ENCODE data around the gene MAPK1. TPM values are rescaled to one million over a fixed set of nuclear protein-coding genes. Genes with fewer than 3 reads are reported as not detected.
"Not testable (repeated sequence)": the region's sequence is repeated elsewhere in the genome, so short reads cannot be mapped to it uniquely, and the experiment has no call there.

The MAPK1 gene
- polyA plus RNA-seq, 3 donors from 2014 or later, result 151 to 168 (median 162) TPM

DNA sequence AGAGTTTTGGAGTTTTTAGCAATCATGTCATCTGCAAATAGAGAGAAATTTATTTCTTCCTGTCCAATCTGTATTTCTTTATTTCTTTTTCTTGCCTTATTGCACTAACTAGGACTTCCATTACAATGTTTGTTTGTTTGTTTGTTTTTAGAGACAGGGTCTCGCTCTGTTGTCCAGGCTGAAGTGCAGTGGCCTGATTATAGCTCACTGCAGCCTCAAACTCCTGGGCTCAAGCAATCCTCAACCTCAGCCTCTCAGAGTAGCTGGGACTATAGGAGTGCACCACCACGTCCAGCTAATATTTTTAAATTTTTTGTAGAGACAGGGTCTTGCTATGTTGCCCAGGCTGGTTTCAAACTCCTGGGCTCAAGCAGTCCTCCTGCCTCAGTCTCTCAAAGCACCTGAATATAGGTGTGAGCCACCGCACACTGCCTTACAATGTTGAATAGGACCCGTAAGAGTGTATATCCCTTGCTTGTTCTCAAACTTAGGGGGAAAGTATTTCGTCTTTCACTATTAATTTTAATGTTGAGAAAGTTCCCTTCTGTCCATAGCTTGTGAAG, 29.6 kb upstream of the MAPK1 start:
- peaks cover 0 to 4% (median 2%) of the 10 kb centered on the region in 3 donors for H3K27me3 Mint-ChIP-seq (ENCODE audit: low read depth in 3 of 3)
- H3K27ac Mint-ChIP-seq, result no peak overlapping the region
- DNase-seq, result no peak
- no peaks in the 10 kb centered on the region for H3K9me3 Mint-ChIP-seq
- H3K36me3 Mint-ChIP-seq, result no peaks in the 10 kb centered on the region
- no peaks in the 10 kb centered on the region for H3K4me1 Mint-ChIP-seq
- H3K4me3 Mint-ChIP-seq, result no peak overlapping the region

DNA sequence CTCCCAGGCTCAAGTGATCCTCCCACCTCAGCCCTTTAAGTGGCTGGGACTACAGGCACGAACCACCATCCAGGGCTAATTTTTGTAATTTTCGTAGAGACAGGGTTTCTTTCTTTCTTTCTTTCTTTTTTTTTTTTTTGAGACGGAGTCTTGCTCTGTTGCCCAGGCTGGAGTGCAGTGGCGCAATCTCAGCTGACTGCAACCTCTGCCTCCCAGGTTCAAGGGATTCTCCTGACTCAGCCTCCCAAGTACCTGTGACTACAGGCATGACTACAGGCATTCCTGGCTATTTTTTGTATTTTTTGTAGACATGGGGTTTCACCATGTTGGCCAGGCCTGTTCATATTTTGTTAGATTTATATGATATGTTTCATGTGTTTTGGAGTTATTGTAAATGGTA, 28.8 kb upstream of the MAPK1 start:
- H3K9me3 Mint-ChIP-seq; H3K27me3 Mint-ChIP-seq (ENCODE audit: low read depth in 3 of 3); DNase-seq; H3K36me3 Mint-ChIP-seq; H3K27ac Mint-ChIP-seq; H3K4me1 Mint-ChIP-seq; H3K4me3 Mint-ChIP-seq: not testable (repeated sequence)

DNA sequence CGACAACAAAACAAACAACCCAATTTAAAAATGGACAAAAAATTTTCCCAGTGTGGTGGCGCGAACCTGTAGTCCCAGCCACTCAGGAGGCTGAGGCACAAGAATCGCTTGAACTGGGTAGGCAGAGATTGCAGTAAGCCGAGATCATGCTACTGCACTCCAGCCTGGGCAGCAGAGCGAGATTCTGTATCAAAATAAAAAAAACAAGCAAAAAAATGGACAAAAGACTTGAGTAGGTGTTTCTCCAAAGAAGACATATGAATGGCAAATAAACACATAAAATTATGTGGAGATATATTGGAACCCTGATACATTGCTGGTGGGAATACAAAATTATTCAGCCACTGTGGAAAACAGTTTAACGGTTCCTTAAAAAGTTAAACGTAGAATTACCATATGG, 27.4 kb upstream of the MAPK1 start:
- Mint-ChIP-seq H3K4me1 (no peaks in the 10 kb centered on the region), H3K4me3 (no peak overlapping the region), H3K9me3 (no peaks in the 10 kb centered on the region), H3K36me3 (no peaks in the 10 kb centered on the region), H3K27ac (no peak overlapping the region), H3K27me3 (ENCODE audit: low read depth in 3 of 3) (peaks cover 0 to 2% (median 0%) of the 10 kb centered on the region in 3 donors)
- no peak for DNase-seq

DNA sequence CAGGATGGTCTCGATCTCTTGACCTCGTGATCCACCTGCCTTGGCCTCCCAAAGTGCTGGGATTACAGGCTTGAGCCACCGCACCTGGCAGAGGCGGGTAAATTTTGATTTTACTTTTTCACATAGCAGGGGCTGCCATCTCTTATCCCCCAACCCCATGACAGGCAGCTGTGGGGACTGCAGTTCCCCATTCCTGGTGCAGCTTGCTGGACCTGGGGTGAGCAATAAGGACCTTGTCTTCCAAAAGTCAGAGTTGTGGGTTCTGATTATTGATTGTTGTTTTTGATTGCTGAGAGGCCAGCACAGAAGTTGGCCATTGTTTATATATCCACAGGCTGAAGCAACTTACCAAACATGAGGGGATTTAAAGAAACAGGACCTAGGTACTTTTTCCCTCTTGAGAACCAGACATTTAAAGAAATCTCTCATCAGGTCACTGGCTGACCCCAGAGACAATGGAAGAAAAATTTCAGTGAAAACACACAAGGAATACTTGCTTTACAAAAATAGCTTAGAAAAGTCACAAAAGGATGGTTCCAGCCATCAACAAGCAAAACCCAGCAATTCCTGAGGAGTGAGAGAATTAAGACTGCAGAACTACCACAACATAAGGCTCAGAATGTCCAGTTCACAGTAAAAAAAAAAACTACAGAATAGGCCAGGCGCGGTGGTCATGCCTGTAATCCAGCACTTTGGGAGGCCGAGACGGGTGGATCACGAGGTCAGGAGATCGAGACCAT, 22.0 kb upstream of the MAPK1 start:
- Mint-ChIP-seq H3K9me3 (no peaks in the 10 kb centered on the region), H3K4me1 (no peaks in the 10 kb centered on the region), H3K27ac (peak overlapping the region in 1 of 6 donors; percentile 19), H3K36me3 (no peaks in the 10 kb centered on the region), H3K27me3 (ENCODE audit: low read depth in 3 of 3) (peaks cover 0 to 2% (median 0%) of the 10 kb centered on the region in 3 donors), H3K4me3 (no peak overlapping the region)
- DNase-seq, result no peak

DNA sequence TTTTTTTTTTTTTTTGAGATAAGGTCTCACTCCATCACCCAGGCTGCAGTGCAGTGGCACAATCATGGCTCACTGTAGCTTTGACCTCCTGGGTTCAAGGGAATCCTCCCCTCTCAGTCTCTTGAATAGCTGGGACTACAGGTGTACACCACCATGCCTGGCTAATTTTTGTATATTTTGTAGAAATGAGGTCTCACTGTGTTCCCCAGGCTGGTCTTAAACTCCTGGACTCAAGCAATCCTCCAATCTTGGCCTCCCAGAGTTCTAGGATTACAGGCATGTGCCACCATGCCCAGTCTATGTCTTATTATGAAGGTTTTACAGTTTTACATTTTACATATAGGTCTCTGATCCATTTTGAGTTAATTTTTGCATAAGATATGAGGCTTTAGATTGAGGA, 20.4 kb upstream of the MAPK1 start:
- no peaks in the 10 kb centered on the region for H3K36me3 Mint-ChIP-seq
- H3K9me3 Mint-ChIP-seq, result no peaks in the 10 kb centered on the region
- no peak for DNase-seq
- H3K4me3 Mint-ChIP-seq, result no peak overlapping the region
- no peaks in the 10 kb centered on the region for H3K4me1 Mint-ChIP-seq
- no peak overlapping the region for H3K27ac Mint-ChIP-seq
- H3K27me3 Mint-ChIP-seq (ENCODE audit: low read depth in 3 of 3), result peaks cover 0 to 2% (median 0%) of the 10 kb centered on the region in 3 donors

DNA sequence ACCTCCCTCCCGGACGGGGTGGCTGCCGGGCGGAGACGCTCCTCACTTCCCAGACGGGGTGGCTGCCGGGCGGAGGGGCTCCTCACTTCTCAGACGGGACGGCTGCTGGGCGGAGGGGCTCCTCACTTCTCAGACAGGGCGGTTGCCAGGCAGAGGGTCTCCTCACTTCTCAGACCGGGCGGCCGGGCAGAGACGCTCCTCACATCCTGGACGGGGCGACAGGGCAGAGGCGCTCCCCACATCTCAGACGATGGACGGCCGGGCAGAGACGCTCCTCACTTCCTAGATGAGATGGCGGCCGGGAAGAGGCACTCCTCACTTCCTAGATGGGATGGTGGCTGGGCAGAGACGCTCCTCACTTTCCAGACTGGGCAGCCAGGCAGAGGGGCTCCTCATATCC, 16.5 kb upstream of the MAPK1 start:
- H3K27me3 Mint-ChIP-seq (ENCODE audit: low read depth in 3 of 3); H3K9me3 Mint-ChIP-seq; H3K36me3 Mint-ChIP-seq; DNase-seq; H3K27ac Mint-ChIP-seq; H3K4me1 Mint-ChIP-seq; H3K4me3 Mint-ChIP-seq: not testable (repeated sequence)

DNA sequence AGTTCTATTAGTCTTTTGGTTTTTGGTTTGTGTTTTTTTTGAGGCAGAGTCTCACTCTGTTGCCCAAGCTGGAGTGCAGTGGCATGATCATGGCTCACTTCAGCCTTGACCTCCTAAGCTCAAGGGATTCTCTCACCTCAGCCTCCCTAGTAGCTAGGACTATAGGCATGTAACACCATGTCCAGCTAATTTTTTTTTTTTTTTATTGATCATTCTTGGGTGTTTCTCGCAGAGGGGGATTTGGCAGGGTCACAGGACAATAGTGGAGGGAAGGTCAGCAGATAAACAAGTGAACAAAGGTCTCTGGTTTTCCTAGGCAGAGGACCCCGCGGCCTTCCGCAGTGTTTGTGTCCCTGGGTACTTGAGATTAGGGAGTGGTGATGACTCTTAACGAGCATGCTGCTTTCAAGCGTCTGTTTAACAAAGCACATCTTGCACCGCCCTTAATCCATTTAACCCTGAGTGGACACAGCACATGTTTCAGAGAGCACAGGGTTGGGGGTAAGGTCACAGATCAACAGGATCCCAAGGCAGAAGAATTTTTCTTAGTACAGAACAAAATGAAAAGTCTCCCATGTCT, 15.4 kb upstream of the MAPK1 start:
- H3K27ac Mint-ChIP-seq; H3K36me3 Mint-ChIP-seq; H3K27me3 Mint-ChIP-seq (ENCODE audit: low read depth in 3 of 3); DNase-seq; H3K9me3 Mint-ChIP-seq; H3K4me1 Mint-ChIP-seq; H3K4me3 Mint-ChIP-seq: not testable (repeated sequence)

DNA sequence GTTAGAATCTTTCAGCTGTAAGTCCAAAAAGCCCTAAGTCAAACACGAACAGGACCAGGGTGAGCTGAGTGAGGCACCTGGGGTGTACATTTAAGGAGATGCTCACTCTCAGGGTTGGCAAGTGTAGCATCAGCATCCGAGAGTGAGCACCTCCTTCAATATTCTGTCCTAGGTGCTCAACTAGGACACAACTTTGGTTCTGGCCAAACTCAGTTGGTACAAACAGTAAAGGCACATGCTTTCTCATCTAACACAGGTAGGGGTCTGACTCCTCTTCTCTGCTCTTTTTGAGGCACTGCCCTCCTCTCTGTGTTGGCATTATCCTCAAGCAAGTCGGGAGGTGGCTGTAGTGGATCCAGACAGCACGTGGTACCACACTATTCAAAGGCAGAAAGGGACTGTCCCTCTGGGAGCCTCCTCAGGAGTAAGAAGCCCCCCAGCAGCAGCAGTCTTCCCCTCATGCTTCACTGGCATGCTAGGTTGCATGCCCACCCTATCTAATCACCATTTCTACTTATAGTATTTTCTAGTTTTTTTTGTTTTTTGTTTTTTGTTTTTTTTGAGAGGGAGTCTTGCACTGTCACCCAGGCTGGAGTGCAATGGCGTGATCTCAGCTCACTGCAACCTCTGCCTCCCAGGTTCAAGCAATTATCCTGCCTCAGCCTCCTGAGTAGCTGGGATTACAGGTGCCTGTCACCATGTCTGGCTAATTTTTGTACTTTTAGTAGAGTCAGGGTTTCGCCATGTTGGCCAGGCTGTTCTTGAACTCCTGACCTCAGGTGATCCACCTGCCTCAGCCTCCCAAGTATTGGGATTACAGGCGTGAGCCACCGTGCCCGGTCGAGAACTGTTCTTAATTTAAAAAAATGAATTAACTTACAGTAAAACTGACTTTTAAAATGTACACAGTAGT, 14.7 kb upstream of the MAPK1 start:
- Mint-ChIP-seq H3K27me3 (ENCODE audit: low read depth in 3 of 3) (peaks cover 2 to 3% (median 2%) of the 10 kb centered on the region in 3 donors), H3K9me3 (peaks cover 0 to 1% (median 0%) of the 10 kb centered on the region in 6 donors), H3K36me3 (no peaks in the 10 kb centered on the region), H3K27ac (no peak overlapping the region), H3K4me3 (no peak overlapping the region), H3K4me1 (peaks cover 0 to under 1% of the 10 kb centered on the region in 2 donors)
- DNase-seq, result no peak

DNA sequence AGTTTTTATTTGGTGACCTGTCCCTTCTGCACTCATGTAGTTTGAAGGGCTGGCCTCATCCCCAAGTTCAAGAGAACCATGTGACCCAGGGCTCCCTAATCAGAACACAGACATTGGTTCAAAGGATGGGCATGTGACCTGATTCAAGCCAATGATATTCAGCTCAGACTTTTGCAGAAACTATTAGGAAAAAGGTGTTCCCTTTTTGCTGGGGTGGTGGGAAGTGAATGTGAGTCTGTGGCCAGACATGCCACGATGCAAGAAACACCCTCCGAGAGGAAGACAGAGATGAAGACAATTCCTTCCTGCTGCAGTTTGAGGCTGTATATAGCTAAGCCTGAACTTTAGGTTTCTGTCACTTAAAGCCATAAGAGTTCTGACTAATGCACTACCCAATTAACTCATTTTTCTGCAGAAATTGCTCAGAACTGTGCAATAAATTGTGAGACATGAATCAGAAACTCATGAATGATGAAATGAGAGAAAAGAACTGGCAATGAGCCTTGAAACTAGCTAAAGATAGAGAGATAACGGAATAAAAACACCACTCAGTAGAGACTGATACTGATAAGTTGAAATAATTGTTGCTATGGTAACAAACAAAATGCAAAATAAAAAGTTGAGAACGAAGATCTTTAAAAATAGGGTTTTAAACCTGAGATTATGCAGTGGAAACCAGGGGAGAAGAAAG, 9.2 kb upstream of the MAPK1 start:
- no peak overlapping the region for H3K27ac Mint-ChIP-seq
- H3K36me3 Mint-ChIP-seq, result peaks cover 0 to 5% (median 0%) of the 10 kb centered on the region in 3 donors
- no peak overlapping the region for H3K4me3 Mint-ChIP-seq
- peaks cover 1 to 2% (median 2%) of the 10 kb centered on the region in 3 donors for H3K27me3 Mint-ChIP-seq (ENCODE audit: low read depth in 3 of 3)
- peaks cover 6 to 9% of the 10 kb centered on the region in 2 donors for H3K4me1 Mint-ChIP-seq
- peaks cover 0 to 1% (median 0%) of the 10 kb centered on the region in 6 donors for H3K9me3 Mint-ChIP-seq
- no peak for DNase-seq

DNA sequence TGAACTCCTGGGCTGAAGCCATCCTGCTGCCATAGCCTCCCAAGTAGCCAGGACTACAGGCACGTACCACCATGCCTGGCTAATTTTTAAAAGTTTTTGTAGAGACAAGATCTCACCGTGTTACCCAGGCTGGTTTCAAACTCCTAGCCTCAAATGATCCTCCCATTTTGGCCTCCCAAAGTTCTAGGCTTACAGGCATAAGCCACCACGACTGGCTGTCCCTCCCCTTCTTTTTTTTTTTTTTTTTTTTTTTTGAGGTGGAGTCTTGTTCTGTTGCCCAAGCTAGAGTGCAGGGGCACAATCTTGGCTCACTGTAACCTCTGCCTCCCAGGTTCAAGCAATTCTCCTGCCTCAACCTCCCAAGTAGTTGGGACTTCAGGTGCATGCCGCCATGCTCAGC, 7.5 kb upstream of the MAPK1 start:
- H3K4me3 Mint-ChIP-seq; H3K27ac Mint-ChIP-seq; H3K4me1 Mint-ChIP-seq; DNase-seq; H3K9me3 Mint-ChIP-seq; H3K27me3 Mint-ChIP-seq (ENCODE audit: low read depth in 3 of 3); H3K36me3 Mint-ChIP-seq: not testable (repeated sequence)

DNA sequence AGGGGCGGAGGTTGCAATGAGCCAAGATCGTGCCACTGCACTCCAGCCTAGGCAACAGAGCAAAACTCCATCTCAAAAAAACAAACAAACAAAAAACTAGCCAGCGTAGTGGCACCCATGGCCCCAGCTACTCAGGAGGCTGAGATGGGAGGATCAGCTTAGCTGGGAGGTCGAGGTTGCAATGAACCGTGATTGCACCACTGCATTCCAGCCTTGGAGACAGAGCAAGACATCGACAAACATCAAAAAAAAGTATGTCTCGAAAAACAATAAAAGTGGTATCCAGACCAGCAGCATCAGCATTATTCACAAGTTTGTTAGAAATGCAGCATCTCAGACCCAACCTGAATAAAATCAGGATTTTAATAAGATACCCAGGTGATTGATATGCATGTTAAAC, 6.2 kb upstream of the MAPK1 start:
- no peaks in the 10 kb centered on the region for H3K9me3 Mint-ChIP-seq
- no peak for DNase-seq
- H3K4me1 Mint-ChIP-seq, result peaks cover 7 to 16% of the 10 kb centered on the region in 2 donors
- H3K4me3 Mint-ChIP-seq, result no peak overlapping the region
- peaks cover 0 to 1% (median 0%) of the 10 kb centered on the region in 3 donors for H3K27me3 Mint-ChIP-seq (ENCODE audit: low read depth in 3 of 3)
- H3K27ac Mint-ChIP-seq, result no peak overlapping the region
- peaks cover 0 to 9% (median 0%) of the 10 kb centered on the region in 3 donors for H3K36me3 Mint-ChIP-seq

DNA sequence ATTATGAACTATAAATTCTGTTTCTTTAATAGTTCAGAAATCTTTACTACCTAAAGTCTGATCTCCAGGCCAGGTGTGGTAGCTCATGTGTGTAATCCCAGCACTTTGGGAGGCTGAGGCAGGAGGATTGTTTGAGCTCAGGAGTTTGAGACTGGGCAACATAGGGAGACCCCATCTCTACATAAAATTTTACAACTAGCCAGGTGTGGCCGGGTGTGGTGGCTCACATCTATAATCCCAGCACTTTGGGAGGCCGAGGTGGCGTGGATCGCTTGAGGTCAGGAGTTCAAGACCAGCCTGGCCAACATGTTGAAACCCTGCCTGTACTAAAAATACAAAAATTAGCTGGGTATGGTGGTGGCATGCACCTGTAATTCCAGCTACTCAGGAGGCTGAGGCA, 5.3 kb upstream of the MAPK1 start:
- not testable (repeated sequence) for H3K27ac Mint-ChIP-seq; H3K4me3 Mint-ChIP-seq; H3K27me3 Mint-ChIP-seq (ENCODE audit: low read depth in 3 of 3); H3K9me3 Mint-ChIP-seq; DNase-seq
- peaks cover 16 to 24% of the 10 kb centered on the region in 2 donors for H3K4me1 Mint-ChIP-seq
- H3K36me3 Mint-ChIP-seq, result peaks cover 0 to 13% (median 0%) of the 10 kb centered on the region in 3 donors

DNA sequence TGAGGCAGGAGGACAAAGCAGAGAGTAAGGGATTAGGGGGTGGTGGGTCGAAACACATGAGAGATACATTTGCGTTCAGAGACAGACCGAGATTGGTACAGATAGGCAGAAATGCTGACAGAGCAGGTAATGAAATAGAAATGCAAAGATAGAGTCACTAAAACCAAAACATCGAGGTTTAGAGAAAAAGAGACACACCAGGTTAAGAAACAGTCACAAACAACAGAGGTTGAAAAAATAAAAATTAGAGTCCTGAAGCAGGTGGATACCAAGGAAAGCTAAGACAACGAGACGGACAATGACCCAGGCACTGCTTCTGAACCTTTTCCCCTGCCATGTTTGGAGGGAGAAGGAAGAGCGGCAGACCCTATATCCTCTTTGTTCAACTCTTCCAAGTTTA, 1.2 kb upstream of the MAPK1 start:
- peak overlapping the region; percentile 82 to 92 (median 85) for H3K4me3 Mint-ChIP-seq
- H3K9me3 Mint-ChIP-seq, result no peaks in the 10 kb centered on the region
- peaks cover 41 to 46% of the 10 kb centered on the region in 2 donors for H3K4me1 Mint-ChIP-seq
- H3K36me3 Mint-ChIP-seq, result peaks cover 0 to 8% (median 0%) of the 10 kb centered on the region in 3 donors
- H3K27me3 Mint-ChIP-seq (ENCODE audit: low read depth in 3 of 3), result peaks cover 4 to 20% (median 8%) of the 10 kb centered on the region in 3 donors
- no peak for DNase-seq
- H3K27ac Mint-ChIP-seq, result peak overlapping the region; percentile 95 to 98 (median 98)
